Measurements from ENCODE around the gene TSTD2.

Gene TSTD2

DNA sequence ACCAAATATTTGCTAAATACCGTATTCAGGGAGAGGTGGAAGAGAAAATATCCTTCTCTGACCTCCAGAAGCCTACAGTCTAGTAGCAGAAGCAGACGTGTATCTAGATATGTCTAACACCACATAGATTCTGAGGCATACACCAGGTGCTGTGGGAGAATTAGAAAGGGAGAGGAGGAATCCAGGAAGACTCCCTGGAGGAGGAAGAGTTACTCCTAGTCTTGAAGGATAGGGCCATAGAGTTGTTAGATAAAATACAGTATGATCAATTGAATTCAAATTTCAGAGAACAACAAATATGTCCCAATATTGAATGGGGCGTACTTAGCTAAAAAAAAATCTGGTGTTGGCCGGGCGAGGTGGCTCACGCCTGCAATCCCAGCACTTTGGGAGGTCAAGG is 73.0 kb downstream of the TSTD2 start:
- no peak for DNase-seq

DNA sequence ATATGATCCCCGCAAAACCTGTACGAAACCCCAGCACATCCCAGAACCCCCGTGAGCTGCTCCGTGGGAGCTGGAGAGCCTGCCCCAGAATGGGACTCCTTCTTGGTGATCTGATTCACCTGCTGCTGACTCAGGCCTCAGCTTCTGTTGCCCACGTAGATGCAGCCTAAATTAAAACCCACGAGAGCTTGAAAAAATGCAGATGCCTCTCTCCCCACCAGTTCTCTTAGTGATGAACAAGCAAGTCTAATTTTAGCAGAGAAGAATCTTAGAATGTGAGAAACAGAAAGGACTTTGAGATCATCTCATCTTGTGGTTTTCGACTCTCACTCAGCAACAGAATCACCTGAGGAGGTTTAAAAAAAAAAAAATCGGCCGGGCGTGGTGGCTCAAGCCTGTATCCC is 74.1 kb downstream of the TSTD2 start:
- no peak for DNase-seq

- DNase-seq, result no peak
These were observed 74.5 kb downstream of the TSTD2 start for GRCh38 chr9:97558701-97559101.

- no peak for DNase-seq
These were observed 75.5 kb downstream of the TSTD2 start for GRCh38 chr9:97557606-97558095.

DNA sequence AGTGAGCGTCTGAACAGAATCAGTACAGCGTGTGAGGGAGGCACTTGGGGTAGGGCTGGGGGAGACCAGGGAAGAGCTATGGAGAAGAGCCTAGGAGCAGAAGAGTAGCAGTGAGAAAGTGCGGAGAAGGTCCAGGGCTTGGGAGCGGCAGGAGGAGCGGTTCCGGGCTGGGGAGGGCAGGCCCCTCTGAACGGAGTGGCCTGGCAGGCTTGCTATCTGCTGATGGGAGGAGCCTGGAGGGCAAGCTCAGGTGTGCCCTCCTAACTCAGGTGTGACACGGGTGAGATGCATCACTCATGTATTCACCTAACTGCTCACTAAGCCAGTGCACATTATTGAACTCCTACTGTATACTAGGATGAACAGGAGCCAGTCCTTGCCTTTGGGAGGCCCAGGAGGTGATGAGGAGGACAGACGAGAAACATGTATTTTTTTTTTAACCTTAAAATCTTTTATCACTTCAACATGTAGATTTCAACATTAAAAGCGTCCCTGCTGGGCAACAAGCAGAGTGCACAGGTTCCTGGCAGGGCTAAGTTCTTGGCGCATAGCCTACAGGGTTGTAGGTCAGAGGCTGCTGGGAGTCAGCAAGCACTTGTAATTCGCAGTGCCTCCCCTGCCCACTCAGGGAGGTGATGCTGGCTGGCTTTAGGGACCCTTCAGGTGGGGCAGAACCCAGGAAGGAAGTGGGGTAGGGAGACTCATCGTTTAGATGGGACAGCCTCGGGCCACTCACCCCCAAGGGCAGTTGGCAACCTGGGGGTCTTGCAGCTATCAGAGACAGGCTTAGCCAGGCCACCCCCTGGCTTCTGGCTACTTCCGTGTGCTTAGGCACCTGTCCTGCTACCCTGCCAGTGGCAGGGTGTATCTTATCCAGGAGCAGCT is 76.2 kb downstream of the TSTD2 start:
- DNase-seq, result no peak

- DNase-seq, result no peak
These were observed 77.0 kb downstream of the TSTD2 start for GRCh38 chr9:97556036-97556720.

DNA sequence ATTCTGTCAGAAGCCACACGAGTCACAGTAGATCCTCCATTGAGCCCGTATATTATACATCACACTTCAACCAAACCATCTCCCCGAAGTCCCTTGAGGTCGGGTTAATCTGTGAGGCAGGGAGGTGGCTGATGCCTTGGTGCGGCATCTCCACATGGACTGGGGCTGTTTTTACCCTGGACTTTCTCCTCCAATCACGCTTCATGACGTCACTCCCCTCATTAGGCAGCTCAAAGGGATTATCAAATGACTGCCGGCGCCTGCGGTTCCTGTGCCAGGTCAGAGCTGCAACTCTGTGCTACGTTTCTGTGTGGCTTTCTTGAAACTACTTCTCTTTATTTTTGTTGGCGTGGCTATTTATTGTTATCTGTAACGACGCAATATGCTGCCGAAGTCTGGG is 78.0 kb downstream of the TSTD2 start:
- DNase-seq, result no peak

- DNase-seq, result no peak
These were observed 78.5 kb downstream of the TSTD2 start for GRCh38 chr9:97554566-97555075.

DNA sequence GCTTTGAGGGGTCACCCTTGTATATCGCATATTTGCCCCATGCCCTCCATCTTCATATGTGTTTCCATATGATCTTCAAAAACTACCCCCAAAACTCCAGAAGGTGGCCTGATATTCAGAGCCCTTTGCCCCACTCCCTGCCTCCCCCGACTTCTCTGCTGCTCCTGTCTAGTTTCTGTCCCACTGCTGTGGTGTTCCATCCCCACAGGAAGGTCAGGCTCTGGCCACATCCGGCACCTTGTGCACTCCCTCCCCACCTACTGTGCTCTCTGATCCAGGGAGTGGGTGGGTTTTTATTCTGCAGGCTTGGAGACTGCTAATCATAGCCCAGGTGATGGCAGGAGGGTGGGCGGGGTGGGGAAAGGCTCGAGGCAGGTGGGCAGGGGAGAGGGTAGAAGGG is 79.3 kb downstream of the TSTD2 start:
- no peak for DNase-seq

GRCh38 chr9:97553141-97553540 is 80.0 kb downstream of the TSTD2 start:
- DNase-seq, result no peak

DNA sequence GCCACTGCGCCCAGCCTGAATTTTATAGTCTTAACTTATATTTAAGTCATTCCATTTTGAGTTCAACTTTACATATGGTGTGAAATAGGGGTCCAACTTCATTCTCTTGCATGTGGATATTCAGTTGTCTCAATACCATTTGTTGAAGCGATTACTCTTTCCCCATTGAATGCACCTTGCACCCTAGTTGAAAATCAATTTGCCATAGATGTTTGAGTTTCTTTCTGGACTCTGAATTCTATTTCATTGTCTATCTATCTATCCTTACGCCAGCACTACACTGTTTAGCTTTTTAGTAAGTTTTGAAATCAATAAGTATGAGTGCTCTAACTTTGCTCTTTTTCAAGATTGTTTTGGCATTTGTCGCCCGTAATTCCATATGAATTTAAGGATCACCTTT is 81.9 kb downstream of the TSTD2 start:
- no peak for DNase-seq

- no peak for DNase-seq
These were observed 82.8 kb downstream of the TSTD2 start for GRCh38 chr9:97550386-97550785.
